GM18498 (cell line): ENCODE measurements around the gene USP36.

Experiments
- ATAC-seq: cut with Tn5 transposase; IDR thresholded peaks from one replicate; pipeline ENCODE4 v1.9.1; 2021; ENCODE audit warnings: mild to moderate bottlenecking, moderate library complexity; ENCODE audit not compliant: unreplicated experiment

USP36 gene

DNA sequence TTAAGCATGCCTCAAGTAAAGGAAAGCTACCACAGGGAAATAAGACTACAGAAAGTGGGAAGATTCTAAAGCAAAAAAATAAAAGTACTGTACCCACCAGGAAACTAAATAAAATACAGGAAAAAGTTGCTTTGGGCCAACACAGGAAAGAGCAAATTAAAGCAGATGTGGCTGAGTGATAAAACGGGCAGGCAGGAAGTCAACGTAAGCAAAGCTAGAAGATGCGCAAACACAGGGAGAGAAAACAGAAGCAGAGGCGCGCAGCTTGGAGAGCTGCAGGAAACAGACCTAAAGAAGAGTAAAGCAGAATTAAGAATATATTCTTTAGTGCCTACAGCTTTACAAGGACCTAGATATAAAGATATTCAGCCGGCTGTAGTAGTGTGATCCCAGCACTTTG lies 21.7 kb downstream of the USP36 start:
- no peak for ATAC-seq

DNA sequence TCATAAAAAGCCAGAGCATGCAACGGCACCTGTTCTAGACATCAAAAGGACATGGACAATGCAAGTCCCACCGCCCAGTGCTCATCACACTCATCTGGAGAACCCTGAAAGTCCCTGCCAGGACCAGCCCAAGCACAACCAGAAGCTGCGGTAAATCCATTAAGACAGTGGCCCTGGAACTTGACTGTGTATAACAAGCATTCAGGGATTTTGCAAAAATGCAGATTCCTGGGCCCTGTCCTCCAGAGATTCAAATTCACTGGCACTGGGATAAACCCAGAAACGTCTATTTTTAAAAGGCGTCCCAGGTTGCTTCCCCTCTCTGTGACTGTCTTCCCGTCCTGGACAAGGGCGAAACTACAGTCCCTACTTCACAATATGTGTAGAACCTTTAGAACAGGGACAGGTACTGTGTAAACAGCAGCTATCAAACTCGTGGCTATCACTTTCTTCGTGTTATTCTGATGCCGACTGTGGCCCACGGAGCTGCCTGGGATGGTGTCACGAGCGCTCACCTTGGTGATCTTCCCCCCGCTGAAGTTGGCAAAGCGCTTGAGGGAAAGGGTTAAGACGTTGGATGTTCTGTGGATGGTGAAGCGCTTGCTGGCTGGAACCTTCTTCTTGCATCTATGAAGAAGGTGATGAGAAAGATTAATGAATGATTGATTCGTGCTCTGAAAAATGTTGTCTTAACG lies 22.3 kb downstream of the USP36 start:
- no peak for ATAC-seq

DNA sequence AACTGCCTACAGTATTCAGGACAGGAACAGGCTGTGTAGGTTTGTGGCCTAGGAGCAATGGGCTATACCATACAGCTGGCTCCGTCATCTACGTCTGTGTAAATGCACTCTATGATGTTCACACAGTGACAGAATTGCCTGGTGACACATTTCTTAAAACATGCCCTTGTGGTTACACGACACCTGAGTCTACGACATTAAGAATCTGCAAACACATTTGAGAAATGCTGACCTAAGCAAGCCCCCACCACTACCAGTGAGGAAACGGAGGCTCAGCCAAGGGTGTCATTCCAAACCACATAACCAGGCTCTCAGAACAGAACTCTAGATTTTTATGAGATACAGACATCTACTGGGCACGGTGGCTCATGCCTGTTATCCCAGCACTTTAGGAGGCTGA lies 23.5 kb downstream of the USP36 start:
- ATAC-seq: no peak

DNA sequence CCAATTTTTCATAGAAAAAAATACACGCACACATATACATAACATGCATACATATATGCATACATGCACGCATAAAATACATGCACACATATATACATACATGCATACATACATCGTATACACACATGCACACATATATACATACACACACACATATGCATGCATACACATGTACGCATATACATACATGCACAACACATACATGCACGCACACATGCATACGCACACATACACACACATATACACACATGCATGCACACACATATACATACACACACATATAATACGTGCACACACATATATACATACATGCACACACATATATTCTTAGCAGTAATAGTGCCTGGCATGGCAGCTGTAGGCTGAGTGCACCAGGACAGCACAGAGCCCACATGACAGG lies 24.9 kb downstream of the USP36 start:
- no peak for ATAC-seq

DNA sequence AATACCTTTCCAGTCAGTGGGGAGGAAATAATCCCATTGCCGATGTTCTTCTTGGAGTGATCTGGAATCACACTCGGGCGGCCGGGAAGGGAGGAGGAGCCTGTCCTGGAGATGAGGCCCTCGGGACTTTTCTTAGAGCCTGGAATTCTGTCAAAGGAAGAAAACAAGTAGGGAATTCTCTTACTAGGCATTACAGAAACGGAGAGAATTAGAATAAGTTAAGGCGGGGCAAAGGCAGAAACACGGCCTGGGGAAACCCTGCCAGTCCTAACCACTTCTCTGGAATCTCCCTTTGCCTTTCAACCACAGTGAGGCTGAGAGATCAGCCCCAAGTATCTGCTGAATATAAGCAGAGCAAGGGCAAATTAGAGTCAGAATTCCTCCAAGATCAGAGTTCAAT lies 27.8 kb downstream of the USP36 start:
- no peak for ATAC-seq

DNA sequence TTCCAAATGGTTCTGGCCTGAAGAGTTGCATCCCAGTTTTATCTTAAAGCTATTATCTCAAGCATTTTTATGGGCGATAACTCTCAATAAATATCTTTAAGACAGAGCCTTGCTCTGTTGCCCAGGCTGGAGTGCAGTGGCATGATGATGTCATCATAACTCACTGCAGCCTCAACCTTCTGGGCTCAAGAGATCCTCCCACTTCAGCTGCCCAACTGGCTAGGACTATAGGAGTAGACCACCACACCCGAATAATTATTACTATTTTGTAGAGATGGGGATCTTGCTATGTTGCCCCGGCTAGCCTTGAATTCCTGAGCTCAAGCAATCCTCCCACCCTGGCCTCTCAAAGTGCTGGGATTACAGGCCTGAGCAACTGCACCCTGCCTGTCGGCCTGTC lies 32.5 kb downstream of the USP36 start:
- ATAC-seq: no peak

DNA sequence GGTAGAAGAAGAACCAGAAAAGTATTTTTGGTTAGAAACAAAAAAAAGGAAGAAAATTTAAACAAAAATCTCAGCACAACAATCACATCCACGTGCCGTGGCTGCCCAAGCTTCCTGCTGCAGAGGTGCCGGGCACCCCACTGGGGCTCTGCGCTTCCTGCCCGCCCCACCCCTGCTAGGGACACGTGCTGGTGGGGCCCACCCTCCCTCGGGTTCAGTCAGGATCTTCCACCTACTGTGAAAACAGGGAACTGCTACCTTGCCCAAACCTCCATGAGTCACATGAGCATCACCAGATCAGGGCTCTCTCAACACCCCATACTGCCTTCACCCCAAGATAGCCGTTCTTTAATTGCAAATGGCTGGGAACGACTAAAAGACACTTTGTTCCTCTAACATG lies 34.2 kb downstream of the USP36 start:
- no peak for ATAC-seq

DNA sequence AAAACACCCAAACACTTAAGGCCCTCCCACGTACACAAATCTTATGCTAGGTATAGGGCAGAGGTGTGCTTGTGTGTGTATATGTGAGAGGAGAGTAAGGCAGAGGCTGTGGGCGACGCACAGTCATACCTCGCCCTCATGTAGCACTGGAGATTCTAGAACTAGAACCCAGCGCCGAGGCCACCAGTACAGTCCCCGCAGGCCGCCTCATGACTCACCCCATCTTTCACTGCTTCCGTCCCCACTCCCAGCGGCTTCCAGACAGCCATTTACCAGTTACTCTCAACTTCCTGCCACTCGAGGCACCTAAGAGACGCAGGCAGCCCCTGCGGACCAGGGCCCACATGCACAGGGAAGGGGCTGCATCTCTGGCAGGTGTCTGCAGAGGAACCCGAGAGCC lies 35.3 kb downstream of the USP36 start:
- no peak for ATAC-seq

DNA sequence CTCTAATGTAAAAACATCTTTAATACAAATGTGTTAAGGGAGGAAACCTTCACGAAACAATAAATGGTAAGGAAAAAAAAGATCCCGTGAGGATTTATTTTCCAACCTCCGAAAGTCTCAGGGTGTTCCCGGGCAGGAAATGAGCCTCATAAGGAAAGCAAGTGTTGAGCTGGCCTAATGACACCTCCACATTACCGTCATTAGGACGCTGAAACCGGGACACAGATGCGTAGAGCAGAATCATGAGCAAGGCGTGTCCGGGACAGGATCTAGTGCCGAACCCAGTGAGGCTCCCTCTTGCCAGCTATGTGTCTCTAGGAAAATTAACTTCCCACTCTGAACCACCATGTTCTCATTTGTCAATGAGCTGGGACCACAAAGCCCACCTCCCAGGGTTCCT lies 35.8 kb downstream of the USP36 start:
- ATAC-seq: no peak

DNA sequence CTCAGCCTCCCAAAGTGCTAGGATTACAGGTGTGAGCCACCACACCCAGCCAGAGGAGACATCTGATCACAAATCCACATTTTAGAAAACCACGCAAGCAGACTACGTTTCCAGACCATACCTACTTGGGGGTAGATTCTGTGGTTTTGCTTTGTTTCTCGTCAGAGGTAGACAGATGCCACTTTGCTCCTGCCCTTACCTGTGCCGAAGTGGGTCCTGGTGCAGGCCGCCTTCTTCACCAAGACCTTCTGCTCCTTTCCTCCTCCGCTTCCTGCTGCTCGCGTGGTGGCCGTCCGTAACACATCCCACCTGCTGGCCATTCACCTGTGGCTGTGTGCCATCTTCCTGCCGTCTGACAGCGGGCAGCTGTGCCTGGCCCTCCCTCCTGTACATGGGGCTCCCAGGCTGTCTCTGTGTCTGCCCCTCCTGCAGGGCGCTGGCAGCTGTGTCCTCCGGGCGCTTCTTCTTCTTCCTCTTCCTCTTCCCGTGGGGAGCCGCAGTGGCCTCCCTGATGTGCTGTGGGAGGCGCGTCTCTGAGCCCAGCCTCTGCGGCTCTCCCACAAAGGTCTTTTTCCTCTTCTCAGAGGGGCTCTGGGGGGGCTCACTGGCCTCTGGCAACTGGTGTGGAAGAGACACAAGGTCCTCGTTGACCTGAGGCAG lies 37.3 kb downstream of the USP36 start:
- no peak for ATAC-seq

DNA sequence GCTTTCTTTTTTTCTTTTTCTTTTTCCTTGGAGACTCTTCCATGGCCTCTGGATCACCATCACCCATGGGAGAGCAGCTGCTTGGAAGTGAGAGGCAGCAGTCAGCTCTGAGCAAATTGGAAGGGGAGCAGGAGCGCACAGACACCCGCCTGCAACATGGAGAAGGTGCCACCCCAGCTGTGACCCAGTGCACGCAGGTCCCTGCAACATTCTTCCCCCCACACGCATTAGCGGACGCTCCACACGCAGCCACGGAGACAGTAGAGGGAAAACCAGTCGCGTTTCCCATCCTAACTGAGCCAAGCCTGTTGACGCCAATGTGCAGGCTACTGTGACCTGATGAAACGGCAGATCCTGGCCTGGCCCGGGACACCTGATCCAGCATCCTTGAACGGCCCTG lies 38.2 kb downstream of the USP36 start:
- ATAC-seq: no peak

DNA sequence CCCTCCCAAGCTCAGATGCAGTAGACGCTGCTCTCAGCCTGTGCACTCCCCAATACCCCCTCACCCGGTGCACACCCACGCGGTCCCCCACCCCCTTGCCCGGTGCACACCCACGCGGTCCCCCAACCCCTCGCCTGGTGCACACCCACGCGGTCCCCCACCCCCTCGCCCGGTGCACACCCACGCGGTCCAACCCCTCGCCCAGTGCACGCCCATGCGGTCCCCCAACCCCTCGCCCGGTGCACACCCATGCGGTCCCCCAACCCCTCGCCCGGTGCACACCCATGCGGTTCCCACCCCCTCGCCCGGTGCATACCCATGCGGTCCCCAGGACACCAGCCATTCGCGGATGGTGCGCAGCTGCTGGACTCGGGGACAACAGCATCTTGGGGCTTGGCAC lies 38.6 kb downstream of the USP36 start:
- ATAC-seq: no peak

DNA sequence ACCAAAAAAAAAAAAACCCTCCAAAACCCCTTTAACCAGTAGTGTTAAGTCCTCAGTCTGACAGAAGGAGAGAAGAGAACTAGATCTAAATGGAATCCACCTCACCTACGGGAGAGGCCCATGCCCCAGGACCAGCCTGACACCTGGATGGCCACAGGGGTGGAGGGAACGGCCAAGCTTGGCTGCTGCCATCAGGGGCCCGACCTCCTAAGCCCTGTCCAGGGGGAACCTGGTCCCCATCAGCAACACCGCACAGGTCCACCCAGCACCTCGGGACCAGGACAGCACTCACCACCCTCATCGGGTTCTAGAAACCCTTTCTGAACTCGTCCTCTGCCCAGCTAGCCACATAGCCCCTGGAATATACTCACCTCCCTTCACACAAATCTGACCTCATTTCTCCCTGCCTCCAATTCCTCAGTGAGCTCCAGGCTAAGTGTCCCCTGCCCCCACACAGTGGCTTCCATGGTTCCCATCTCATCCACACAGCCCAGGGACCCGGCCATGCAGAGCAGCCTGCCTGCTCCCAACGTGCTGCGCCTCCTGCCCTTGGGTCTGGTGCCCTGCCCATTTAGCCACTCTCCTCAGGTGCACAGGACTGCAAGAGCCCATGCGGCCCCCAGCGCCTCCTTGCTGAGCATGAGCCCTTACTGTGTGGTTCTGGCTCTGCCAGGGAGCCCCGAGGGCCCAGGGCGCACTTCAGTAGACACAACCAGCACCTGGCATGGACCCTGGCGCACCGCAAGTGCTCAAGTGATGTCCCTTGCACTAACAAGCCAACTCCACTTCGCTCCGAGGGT lies 40.3 kb downstream of the USP36 start:
- no peak for ATAC-seq

DNA sequence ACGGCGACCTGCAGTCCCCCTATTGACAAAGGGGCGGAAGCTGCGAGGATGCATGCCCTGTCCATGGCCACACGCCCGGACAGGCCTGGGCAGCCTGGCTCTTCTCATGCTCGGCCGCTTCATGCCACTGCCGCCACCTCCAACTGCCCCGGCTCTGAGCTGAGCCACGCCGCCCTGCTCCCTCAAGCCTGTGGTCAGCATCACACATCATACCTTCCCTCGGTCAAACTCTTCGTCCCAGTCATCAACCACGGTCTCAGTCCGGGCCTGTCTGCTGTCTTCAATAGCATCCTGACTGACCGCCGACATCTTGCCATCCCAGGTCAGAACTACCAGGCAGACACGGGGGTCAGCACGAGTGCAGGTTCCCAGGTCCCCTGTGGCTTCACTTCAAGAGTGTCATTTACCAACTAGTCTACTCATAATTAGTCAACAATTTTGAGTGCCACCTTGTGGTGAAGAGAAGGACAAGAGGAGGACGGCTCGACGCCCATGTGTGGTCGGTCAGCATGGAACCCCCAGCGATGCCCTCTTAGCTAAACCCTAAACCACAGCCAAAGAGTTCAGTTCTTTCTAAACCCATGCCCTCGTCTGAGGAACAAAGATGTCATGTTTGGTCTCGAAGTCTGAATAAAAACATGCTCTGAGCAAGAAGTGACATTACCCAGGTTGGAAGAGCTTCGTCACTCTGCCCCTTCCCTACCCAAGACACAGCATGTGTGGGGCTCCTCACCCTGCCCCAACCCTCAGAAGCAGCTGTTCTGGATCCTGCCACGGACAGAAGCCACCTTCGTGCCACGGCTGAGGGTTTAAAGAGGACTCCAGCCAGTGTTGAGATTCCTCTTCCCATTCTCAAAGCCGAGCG lies 41.7 kb downstream of the USP36 start:
- ATAC-seq: no peak

DNA sequence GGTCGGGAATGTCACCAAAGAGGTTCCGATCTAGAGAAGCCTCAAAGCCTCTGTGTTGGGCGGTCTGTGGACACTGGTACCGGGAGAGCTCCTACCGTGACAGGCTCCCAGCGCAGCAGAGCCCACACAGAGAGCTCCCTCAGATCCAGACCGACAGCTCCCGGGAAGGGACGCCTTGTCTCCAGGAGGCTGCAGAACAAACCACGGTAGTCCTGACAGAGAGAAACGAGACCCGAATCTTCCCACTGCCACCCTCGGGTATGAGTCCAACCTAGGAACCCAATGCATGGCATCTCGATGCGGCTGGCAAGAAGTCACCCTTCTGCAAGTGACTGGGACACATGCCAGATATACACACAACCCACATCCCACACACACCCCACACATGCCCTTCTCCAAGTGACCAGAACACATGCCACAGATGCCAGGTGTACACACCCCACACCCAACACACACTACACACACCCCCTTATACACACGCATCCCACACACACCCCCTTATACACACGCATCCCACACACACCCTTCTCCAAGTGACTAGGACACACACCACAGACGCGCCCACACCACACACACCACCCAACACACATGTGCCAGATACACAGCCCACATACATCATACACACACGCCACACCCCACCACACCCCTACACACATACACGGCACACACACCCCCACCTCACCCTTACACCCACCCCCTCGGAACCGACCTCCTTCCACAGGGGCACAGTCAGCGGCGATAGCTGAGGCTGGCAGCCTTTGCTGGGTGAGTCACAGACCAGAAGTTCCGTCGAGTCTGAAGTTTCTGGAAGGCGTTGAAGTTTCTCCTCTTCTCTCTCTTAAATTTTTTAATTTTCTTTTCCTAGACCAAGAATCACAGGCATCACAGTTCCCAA lies 42.7 kb downstream of the USP36 start:
- ATAC-seq: no peak

DNA sequence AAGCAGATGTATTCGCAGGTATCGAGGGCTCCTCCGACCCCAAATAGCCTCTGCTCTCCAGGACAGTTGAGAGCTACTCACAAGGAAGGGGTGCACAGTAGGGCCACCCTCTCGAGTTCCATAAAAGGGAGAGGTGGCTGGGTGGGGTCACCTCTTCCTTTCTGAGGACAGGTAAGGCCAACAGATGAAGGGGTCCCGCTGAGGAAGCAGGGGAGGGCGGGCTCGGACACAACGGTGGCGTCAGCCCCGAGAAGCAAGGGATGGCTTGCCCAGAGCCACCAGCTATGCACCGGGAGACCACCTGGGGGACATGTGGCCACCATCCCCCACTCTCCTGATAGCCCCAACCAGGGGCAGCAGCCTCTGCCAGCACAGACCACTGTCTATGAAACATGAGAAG lies 43.4 kb downstream of the USP36 start:
- ATAC-seq: no peak

DNA sequence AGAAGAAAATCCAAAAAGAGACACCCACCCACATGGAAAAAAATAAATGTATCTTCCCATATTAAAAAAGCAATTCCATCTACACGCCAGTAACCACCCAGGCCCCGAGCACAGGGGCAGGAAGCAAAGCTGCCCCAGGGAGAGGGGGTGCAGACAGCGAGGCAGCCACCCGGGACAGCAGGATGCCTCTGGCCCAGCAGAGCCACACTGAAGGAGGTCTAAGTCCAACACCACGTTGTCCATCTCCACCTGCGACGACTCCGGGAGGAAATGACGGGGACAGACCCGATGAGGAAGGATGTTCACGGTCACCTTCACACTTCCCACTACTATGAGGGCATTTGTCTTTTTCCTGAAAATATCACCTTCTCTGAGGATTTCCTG lies 44.1 kb downstream of the USP36 start:
- no peak for ATAC-seq

DNA sequence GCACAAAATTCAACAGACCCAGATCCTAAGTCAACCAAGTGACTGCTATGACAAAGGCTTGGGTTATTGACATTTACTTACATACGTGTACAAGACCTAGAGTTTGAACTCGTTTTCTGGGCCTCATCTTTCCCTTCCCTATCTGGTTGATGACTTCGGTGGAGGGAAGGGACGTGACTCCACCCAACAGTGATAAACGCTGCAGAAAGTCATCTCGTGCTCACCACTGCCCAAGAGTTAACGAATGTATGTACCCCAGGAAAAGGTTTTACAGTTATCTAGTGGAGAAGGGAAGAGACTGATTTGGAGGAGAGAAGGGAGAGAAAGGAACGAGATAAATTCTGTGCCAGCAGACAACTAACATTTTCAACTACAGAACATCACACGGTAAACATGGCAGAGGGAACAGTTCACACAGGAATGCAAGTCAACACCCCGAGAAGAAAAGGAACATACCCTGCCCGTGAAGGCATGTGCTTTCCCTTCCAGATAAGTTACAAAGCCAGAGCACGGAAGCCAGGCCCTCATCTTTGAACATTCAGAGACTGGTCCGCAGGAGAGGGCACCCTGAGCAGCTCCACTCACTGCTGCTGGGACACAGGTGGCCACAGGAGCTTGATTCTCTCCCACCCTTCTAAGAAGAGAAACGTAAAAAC lies 44.6 kb downstream of the USP36 start:
- no peak for ATAC-seq

DNA sequence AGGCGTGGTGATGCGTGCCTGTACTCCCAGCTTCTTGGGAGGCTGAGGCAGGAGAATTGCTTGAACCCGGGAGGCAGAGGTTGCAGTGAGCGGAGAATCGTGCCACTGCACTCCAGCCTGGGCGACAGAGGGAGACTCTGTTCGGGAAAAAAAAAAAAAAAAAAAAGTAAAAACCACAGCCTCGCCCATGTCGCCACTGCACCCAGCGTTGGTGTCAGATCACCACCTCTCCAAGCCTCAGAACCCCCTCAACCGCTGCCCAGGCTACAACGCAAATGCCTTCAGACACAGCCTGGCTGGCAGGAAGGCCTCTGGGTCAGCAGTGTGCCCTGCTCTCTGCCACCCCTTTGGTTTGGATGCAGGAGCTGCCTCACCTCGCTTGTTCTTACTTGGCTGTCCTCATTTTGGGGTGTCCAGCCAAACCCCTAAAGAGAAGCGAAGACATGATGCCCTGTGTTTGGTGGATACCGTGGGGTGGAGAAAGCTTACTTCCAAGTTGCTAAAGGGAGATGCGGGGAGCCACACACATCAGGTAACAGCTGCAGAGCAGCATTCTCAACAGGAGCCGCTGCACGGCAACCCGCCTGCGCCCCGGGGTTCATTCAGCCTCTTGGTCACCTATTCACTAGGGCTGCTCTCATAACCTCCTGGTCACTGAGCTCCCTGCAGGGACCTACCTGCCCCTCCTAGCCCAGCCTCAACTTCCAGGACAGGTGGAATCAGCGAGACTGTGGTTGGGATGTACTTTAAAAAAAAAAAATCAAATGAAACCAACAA lies 45.6 kb downstream of the USP36 start:
- ATAC-seq: no peak
